HG02970 (cell line): Measurements from ENCODE around the gene IQCE.

Source experiments
- ATAC-seq: cut with Tn5 transposase; IDR thresholded peaks from one replicate; pipeline ENCODE4 v1.9.1; 2021; ENCODE audit warnings: mild to moderate bottlenecking, moderate library complexity, moderate number of reproducible peaks; ENCODE audit not compliant: unreplicated experiment, low FRiP score

IQCE gene

DNA sequence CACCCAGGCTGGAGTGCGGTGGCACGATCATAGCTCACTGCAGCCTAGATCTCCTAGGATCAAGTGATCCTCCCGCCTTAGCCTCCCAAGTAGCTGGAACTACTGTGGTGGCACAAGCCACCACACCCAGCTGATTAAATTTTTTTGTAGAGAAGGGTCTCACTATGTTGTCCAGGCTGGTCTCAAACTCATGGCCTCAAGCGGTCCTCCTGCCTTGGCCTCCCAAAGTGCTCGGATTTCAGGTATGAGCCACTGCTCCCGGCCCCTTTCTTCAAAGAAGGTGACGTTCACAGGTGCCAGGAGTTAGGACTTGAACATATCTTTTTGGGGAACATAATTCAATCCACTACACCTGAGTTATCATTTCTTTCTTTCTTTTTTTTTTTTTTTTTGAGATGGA lies 70.1 kb downstream of the IQCE start:
- ATAC-seq = no peak

DNA sequence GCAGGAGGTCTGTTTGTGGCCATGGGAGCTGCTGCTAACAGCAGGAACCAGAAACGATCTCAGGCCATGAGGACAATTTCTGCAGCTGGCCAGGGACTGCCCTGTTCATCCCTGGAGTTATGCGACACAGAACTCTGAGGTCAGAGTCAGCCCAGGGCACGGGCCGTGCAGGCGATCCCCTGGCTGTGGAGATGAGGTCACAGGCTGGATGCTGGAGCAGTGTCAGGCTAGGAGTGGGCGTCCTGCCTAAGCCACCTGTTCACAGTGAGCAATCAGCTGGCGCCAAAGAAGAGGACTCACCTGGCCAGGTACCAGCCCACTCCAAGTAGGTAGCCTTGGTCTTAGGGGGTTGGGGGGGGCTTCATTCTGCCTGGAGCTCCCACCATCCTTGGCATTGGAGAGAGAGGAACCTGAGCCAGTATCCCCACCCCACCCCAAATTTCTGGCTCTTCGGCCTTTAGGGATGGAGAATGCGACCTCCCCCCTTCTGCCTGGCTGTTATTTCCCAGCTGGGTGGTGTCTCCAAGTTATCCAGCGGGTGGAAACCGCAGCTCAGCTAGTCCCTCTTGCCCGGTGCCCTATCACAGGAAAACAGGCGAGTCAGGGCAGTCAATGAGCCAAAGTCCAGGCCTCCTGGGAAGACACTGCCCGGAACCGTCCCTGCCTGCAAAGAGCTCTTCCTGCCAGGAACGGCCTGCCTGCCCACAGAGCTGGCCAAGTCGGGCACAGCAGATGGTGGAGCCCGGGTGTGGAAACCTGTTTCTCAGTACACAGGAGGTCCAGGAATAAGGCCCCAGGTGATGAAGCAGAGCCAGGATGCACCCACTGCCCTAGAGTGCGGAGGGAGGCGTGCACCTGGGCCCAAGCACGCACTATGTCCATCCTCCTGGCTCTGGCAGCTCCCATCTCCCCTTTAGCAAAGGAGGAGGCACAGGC lies 71.2 kb downstream of the IQCE start:
- no peak for ATAC-seq

DNA sequence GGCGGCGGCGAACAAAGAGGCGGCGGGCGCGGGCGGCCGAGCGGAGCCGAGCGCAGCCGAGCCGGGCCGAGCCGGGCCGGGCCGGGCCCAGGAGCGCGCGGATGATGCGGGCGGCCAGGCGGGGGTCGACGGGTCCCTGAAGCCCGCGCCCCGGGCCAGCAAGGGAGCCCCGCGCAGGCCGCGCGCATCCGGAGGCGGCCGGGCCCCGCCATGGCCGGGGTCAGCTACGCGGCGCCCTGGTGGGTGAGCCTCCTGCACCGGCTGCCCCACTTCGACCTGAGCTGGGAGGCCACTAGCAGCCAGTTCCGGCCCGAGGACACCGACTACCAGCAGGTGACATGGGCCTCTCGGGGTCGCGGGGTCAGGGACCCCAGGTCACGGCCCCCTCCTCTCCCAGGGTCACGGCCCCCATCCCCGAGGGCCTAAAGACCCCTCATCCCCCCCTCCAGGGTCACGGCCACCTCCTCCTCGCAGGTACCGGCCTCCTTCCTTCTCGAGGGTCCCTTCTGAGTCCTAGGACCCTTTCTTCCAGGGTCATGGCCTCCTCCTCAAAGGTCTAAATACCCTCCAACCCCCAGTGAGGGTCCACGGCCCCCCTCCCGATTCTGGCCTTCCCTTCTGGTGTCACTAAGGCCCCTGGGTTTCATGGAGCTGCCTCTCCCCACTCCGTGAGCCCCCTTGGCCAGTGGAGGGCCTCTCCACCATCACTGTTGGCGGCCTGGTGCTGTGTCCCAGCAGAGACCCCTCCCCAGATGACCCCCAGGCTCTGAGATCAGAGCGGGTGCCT lies 73.4 kb downstream of the IQCE start, which contains the start of gene TTYH3:
TSS of gene TTYH3 (plus strand) at position 41 of the 787 bp plus-strand sequence. CDS start at position 211, 170 bp downstream.
- ATAC-seq = peak; percentile 35

DNA sequence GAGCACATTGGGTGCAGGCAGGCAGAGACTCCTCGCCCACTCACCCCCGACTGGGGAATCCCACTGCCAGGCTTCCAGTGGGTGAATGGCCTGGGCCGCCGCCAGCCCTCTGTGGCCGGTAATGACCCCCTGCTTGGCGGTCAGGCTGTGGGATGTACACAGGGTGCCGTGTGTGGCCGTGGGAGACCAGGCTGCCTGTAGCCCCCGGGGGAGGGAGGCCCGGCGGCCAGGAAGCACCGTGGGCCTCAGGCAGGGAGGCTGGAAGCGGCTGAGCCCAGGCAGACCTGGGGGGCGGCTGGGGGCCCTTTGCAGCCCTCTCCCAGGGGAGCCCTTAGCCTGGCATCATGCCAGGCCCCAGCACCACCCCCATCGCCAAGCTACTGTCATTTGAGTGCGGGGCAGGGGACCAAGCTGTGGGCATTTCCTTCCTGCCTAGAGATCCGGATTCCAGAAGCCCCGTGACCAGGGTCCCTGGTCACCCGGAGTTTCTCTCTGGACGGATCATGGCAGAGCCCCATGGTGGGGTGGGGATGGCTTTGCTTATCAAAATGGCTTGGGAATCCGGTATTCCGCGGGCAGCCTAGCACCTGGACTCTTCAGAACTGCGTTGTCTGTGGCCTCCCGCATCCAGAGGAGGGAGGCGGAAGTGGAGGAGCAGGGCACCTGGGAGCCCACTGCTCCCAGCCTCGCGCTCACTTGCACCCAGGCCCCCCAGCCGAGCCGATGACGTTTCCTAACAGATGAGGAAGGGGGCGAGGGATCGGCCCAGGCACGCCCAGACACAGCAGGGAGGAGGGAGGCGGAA lies 74.2 kb downstream of the IQCE start:
- no peak for ATAC-seq

DNA sequence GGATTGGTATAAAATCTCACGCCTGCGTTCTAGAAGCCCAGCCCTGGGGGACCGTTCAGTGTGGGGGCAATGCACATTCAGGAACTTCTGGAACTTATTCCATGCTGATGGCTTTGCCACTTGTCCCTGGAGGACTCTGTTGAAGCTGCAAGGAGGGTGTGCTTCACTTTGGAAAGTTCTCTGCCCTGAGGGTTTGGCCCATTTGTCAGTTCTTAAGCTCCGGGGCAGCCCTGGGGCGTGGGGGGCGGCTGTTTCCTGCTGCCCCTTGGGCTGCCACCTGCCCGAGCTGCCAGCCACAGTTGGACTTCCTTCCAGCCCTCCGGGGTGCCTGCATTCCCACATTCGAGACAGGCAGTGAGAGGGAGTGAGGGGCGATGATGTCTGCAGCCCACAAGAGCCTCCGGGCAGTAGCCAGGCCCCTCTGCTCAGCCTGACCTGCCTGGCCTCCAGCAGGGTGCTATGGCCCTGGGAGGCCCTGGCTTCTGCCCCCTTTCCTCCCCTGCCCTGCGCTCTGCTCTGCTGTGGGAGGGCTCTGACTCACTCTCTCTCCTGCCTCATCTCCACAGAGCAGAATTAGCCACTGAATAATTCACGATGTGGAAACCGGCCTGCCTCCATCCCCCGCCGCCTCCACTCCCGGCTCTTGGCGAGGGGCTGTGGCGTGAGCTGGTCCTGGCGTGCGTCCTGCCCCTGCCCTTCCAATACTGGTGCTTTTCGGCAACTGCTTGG lies 74.9 kb downstream of the IQCE start:
- ATAC-seq = no peak

DNA sequence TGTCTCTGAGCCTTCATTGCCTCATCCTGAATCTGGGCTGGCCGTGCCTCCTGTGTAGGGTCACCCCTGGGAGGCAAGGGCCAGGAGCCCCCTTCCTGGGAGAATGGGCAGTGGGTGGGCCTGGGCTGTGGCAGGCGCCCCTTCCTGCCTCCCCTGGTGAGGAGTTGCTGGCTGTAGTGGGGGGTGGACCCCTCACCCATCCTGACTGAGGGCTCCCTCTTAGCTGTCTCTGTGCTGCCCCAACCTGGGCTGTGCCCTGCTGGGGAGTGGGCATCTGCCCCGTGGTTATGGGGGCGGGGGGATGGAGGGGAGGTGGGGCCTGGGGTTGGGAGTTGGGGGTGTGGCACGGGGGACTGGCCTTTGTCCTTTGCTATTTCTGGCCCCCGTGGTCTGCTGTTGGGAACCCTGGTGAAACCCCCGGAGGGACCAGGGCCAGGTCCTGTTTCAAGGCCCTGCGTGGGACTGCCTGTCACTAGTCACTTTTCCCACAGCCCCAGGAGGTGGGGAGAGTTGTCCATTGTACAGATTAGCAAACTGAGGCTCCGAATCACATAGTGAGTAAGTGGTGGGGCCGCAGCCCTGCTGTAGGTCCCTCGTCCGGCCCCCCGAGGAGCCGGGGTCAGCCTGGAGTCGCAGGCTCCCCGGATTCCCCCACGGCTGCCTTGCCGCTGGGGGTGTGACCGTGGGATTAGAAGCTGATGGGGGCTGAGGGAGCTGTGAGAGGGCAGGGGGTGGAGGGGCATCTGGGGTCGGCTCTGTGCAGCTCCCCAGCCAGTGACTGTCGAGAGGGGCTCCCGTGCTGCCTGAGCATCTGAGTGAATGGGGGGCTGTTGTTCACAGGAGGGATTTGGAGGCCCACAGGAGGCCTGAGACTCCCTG lies 75.7 kb downstream of the IQCE start:
- no peak for ATAC-seq

DNA sequence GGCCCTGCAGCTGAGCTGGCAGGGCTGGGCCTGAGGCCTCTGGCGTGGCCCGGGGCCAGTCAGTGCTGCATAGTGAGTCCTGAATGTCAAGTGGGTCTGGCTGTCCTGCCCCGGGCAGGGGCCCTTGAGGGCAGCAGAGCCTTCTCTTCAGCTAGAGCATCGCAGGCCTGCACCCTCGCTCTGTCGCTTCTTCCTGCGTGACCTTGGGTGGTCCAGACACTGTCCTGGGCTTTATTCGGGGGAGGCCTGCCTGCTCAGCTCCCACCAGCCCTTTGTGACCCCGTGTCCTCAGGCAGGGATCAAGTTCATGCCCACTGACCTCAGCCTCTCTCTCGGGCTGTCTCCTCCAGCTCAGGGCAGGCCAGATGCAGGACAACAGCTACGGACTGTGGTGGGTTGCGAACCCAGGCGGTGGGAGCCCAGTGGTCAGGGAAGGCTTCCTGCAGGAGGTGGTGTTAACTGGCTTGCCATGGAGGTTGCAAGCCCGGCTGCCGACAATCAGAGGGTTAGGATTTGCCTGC lies 76.4 kb downstream of the IQCE start:
- no peak for ATAC-seq

DNA sequence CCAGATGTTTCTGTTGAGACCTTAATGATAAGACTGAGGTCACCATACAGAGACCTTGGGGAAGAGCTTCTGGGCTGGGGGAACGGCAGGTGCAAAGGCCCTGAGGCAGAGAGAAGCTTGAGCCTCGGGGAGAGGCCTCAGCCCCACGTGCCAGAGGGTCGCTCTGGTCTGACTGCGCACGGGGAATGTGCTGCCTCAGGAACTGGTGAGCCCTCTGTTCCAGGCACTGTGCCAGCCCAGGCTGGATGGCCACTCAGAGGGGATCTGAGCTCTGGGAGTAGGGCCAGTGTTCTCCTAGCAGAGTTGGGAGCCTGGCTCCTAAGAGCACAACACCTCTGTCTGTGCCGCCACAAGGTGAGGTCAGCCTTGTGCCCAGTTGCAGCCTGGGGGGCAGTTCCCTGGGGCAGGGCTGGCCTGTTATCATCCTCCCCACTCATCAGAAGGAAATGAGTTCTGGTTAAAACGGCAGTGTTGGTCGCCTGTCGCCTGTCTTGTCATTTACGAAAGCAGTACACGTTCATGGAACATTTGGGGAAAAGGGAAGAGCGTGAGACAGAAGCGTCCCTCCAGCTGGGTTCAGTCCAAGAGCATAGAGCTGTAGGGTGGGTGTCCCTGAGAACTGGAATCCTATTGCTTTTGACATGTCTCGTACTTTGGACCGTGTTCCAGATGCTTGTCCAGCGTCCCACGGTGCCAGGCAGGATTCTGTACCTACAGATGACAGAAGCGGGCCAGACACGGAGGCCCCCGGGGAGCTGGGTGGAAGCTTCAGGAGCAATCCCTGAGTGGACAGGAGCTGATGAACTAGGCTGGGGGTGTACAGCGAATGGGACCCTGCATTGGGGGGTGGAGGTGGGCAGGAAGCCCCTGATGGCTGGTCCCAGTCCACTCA lies 77.3 kb downstream of the IQCE start:
- ATAC-seq = no peak

DNA sequence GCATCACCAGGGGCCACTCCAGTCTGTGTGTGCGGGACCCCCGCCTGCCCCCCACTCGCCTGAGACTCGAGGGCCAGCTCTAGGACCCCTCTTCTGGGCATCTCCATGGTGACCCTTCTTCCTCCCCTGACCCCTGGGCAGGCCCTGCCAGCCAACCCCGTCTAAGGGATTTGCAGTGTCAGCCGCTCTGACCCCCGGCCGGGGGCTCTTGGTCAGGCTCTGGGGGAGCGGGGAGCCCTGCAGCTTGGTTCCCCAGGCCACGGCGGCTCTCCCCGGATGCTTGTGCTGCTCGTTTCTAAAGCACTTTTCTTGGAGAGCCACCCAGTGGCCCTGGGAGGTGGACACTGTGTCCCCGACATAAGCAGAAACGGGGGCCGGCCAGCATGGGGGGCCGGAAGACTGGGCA lies 78.3 kb downstream of the IQCE start:
- no peak for ATAC-seq

DNA sequence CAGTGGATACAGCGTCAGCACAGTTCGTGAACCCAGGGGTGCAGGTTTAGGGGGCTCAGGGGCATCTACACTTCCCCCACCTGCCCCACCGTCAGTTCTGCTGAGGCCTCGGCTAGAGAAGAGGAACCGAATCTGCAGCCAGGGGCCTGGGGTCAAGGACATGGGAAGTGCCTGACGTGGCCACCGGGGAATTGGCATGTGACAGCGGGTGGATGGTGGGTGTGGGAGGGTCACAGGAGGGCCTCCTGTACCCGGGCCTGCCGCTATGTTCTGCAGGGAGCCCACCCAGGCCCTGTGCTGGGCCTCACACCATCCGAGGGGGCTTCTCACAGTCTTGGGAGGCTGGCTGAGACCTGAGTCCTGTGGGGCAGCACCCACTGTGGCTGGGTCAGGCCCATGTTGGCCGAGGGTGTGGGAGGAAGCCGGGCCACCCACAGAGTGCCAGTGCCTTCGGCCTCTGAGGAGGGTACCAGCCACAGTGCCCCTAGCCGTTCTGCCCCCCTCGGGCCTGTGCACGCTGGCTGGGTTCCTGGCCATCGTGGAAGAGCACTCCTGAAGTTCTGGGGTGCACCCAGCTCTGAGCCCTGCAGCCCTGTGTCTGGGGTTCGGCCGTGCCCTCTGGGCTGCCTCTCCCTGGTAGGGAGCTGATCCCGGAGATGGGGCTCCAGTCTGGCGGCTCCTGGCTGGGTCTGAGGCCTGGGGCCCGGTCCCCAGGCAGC lies 78.9 kb downstream of the IQCE start:
- no peak for ATAC-seq

DNA sequence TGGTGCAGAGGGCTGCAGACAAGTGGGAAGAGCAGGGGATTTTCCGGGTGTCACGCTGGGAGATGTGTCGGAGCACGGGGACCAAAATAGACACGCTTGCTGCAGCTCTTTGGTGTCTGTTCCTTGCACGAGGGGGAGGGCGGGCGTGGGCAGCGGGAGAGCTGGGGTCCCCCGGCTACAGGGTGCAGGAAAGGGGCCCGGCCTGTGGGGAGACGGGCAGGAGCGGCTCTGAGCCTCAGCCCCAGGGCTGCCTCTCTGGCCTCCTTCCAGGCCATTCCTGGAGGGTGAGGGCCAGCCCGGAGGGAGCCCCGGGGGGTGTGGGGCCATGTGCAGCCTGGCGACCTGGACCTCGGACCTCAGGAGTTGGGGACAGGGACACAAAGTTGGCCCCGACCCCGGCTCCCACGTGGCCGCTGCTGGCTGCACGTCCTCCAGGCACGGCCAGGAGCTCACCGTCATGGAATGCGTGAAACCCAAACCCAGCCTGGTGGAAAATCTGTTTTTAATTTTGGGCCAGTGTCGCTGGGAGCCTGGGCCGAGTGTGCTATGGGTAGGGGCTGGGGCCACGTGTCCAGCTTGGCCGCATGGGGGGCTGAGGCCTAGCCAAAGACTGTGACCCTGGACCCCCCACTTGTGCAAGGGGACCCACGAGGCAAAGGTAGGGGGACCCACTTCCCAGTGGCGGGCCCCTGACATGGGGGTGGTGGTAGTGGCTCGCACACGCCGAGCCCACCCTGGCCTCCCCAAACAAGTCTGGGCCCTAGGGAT lies 79.6 kb downstream of the IQCE start:
- ATAC-seq = no peak

DNA sequence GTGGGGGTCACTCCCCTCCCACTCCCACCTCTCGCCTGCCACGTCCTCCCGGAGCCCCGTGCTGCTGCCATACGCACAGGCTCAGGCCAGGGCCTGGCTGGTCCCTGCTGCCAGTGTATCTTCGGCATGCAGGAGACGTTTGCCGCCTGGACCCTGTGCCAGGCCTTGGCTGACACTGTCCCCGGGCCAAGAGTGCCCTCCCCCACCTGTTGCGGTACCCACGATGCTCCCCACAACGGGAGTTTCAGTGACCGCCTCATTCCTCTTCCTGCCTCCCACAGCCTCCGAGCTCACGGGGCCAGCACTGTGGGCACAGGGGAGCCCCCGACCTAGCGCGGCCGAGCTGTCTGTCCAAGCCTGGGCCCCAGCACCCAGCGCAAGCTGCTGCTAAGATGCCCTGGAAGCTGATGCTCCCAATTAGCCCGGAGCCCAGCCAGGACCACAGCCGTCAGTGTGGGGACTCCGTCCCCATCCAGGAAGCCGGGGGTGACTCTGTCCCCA lies 80.5 kb downstream of the IQCE start:
- no peak for ATAC-seq

DNA sequence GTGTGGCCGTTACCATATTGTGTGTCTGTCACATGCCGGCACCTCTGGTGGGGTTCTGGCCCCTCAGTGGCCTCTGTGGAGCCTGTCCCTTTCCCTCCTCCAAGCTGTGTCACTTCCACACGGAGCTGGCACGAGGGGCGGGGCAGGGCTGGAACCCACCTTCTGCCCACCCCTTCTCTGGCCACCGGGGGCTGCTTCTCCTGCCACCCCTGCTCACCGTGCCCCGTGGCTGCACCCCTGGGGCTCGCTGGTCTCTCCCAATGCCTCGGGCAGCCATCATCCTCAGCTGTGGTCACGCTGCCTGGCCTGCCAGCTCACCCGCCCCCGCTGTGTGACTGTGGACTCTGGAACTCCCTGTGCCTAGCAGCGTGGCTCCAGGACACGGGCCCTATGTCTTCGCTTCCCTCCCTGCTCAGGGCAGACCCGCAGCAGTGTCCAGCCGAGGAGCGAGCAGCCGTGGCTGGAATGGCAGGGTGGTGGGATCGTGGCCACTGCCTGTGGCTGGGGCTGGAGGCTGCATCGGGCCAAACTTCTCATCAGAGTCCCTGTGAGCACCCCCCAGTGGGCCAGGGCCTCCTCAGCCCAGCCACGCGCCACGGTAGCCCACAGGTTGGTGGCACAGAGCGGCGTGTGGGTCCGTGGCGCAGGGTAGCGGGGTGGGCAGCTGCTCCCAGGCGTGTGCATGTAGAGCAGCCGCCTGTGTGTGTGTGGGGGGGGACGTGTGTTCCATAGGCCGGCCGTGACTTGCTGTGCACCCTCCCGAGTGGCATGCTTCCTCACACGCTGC lies 81.1 kb downstream of the IQCE start:
- no peak for ATAC-seq

DNA sequence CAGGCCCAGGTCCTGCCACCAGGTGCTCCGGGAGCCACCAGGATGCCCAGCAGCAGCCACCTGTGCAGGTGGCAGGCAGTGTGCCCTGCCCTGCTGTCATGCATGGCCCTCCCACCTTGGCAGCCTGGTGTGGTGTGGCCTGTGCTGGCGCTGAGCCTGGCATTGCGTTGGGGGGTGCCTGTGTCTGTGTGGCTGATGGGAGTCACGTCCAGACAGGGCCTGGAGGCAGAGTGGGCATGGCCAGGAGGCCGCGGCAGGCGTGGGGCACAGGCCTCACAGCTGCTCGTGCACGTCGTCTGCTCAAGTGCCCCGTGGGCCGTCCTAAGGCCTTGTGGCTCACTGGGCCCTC lies 81.7 kb downstream of the IQCE start:
- no peak for ATAC-seq

DNA sequence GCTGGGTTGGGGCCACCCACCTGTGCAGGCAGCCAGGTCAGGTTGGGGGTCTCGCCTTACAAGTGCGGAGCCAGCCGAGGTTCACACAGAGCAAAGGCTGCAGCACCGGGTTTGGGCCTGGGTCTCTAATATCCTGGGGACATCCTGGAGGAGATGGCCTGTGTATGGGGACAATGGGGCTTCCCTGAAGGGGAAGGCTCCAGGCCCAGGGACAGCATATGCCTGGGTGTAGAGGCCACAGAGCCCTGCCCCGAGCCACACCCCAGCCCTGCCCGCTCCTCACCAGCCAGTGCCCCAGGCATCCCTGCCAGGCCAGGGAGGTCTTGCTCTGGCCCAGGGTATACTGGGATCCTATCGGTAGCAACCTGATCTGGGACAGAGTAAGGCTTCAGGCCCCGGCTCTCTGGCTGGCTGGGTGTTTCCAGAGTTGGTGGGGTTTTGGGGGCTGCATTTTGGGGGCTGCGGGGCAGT lies 82.1 kb downstream of the IQCE start:
- ATAC-seq = no peak
